Left renal cortex interstitium (tissue), 4 donors: ENCODE data around the gene GANC. TPM values are rescaled to one million over a fixed set of nuclear protein-coding genes. Genes with fewer than 3 reads are reported as not detected.

Experiments
- polyA plus RNA-seq, 4 donors: library from polyadenylated mRNA; unstranded; fragments of 120-200 nt; gene quantifications; one replicate each; pipeline ENCODE4 v1.2.1, GENCODE V29; 2013; ENCODE audit not compliant: insufficient read length in 4 of 4

The GANC gene
- polyA plus RNA-seq, 4 donors: 20.0 to 34.4 (median 28.2) TPM

Other genes with a start within 250 kb of the GANC start
- gene PLA2G4D, start 178.6 kb upstream of the GANC start, polyA plus RNA-seq: under 1 TPM in 3 of 4 donors, not detected in 1; 0.08 to 0.13 (median 0.08) TPM
- 10 to 100 TPM; 20.2 to 40.9 (median 29.1) TPM for gene PLA2G4F, start 116.6 kb upstream of the GANC start, polyA plus RNA-seq
- gene VPS39, start 64.9 kb upstream of the GANC start, polyA plus RNA-seq: 10 to 100 TPM; 54.2 to 87.2 (median 69.1) TPM
- 10 to 100 TPM; 47.7 to 61.0 (median 58.8) TPM for gene TMEM87A, start 232 bp downstream of the GANC start, polyA plus RNA-seq
- 10 to 100 TPM; 17.2 to 32.5 (median 28.8) TPM for gene CAPN3, start 86.3 kb downstream of the GANC start, polyA plus RNA-seq
- 10 to 100 TPM; 41.5 to 52.7 (median 50.6) TPM for gene ZNF106, start 217.9 kb downstream of the GANC start, polyA plus RNA-seq
- gene SNAP23, start 222.4 kb downstream of the GANC start, polyA plus RNA-seq: 100 to 1,000 TPM in 2 of 4 donors, 10 to 100 TPM in 2; 83.2 to 112 (median 104) TPM